ENCODE data around the gene PLCG2.

- TF ChIP-seq CTCF (conservative IDR thresholded peaks at IDR 0.05; ENCODE audit: low read depth, low read length) (no peak), EZH2 (IDR thresholded peaks at IDR 0.05; ENCODE audit: low read length, unreplicated experiment) (no peak)
Measured at GRCh38 chr16:81813648-81814047, 34.6 kb downstream of the PLCG2 start.
